Transverse colon (tissue), 4 donors: ENCODE measurements around the gene PRKCH. TPM values are rescaled to one million over a fixed set of nuclear protein-coding genes. Genes with fewer than 3 reads are reported as not detected.

Source experiments
- DNase-seq: peaks from one replicate; pipeline ENCODE4 v3.0.0-alpha.2; 2019
- H3K27ac ChIP-seq, 4 donors: fragments of 200-600 bp; sonication (generic); 2 replicates each; pipeline ENCODE4 v1.5.1; 2016 to 2018; ENCODE audit warnings: inconsistent platforms in 4 of 4
- H3K27me3 ChIP-seq: fragments of 200-600 bp; sonication (generic); 2 replicates; pipeline ENCODE4 v1.5.1; 2017; ENCODE audit warnings: inconsistent platforms
- H3K36me3 ChIP-seq, 4 donors: fragments of 200-600 bp; sonication (generic); 2 replicates each; pipeline ENCODE4 v1.5.1; 2017 to 2019; ENCODE audit warnings: inconsistent platforms in 4 of 4
- H3K4me1 ChIP-seq, 4 donors: fragments of 200-600 bp; sonication (generic); 2 replicates each; pipeline ENCODE4 v1.5.1; 2017 to 2020; ENCODE audit warnings: inconsistent platforms in 4 of 4
- H3K4me3 ChIP-seq, 4 donors: fragments of 200-600 bp; sonication (generic); 1 replicate in 1 of 4; 2 replicates in 3 of 4; pipeline versions ENCODE4 v1.5.1 to v1.6.1; 2017 to 2019; ENCODE audit warnings: inconsistent platforms in 4 of 4
- H3K9me3 ChIP-seq, 2 donors: fragments of 200-600 bp; sonication (generic); 2 replicates each; pipeline ENCODE4 v1.5.1; 2017 to 2019; ENCODE audit warnings: inconsistent platforms in 2 of 2
- CTCF ChIP-seq, 5 experiments: fragments of 200-600 bp in 3 of 5; fragments of 450-650 bp in 2 of 5; sonication (generic) in 3 of 5; IDR thresholded peaks; 1 replicate in 2 of 5; 2 replicates in 3 of 5; pipeline ENCODE4 v1.5.1; 2016 to 2017; ENCODE audit warnings: antibody characterized with exemption in 5 of 5, inconsistent platforms in 3 of 5, mild to moderate bottlenecking in 2 of 5, moderate library complexity in 1 of 5
- EP300 ChIP-seq: sonication (generic); formaldehyde crosslinking; IDR thresholded peaks from one replicate; pipeline ENCODE4 v1.6.1; 2017; ENCODE audit warnings: antibody characterized with exemption, low read depth
- POLR2A ChIP-seq: fragments of 450-650 bp; IDR thresholded peaks from one replicate; pipeline ENCODE4 v1.6.1; 2016; ENCODE audit warnings: antibody characterized with exemption, mild to moderate bottlenecking, moderate library complexity
- POLR2AphosphoS5 ChIP-seq, 3 donors: sonication (generic); formaldehyde crosslinking; IDR thresholded peaks; one replicate each; pipeline ENCODE4 v1.6.1; 2016; ENCODE audit warnings: antibody characterized with exemption in 3 of 3
- WGBS, 2 donors: methylation state at CpG; one replicate each; pipeline ENCODE4 v1.1.5; 2018; ENCODE audit warnings: low coverage in 1 of 2; 5-methylcytosine and 5-hydroxymethylcytosine counted together
- in situ Hi-C, 4 donors: fragments of 200-750 bp; cut with MboI; loops; one replicate each; pipeline versions ENCODE4 v1.15.0 to v1.15.1; 2017; ENCODE audit warnings: low sequenced_read_pairs in 3 of 4, low pct_ligation_motif_present in 1 of 4, low pct_unique_long_range_greater_than_20kb in 1 of 4
- intact Hi-C: fragments of 100-400 bp; cut with DNase I; formaldehyde crosslinking; loops from one replicate; pipeline ENCODE4 v1.15.1; 2023; ENCODE audit warnings: low total_unique reads
- total RNA-seq, 4 donors: library from RNA; depleted of rRNA; stranded (reverse); fragments of >200 nt; gene quantifications; one replicate each; pipeline ENCODE4 v1.1.0, GENCODE V29; 2016

Gene PRKCH
- total RNA-seq, 4 donors from 2014 or later: 12.4 to 38.9 (median 27.0) TPM

DNA sequence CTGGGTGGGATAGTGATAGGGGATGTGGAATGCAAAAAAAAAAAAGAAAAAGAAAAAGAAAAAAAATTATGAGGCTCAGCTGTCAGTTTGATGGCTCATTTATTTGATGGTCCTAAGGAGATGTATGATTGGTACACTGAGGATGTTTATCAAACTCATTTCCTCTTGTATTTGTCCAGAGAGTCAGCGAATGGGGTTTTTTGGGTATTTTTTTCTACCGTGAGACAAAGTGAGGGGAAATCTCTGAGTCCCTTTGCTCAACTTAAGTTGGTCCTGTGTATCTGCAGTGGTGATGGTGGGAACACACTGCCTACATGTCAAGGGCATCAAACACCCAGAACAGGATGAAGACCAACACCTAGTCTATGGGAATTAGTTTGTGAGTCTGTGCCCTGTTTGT is 197.0 kb downstream of the PRKCH start:
- WGBS, 2 donors: 59 to 67% methylated on average over 2 of the region's 2 CpGs
- in situ Hi-C loops: no loop called here
- no peaks in the 10 kb centered on the region for H3K36me3 ChIP-seq
- no peaks in the 10 kb centered on the region for H3K27me3 ChIP-seq
- H3K27ac ChIP-seq: peak overlapping the region in 1 of 4 donors; percentile 15
- H3K9me3 ChIP-seq: no peaks in the 10 kb centered on the region
- no peak for DNase-seq
- no peak for TF ChIP-seq CTCF (IDR thresholded peaks at IDR 0.05)
- no peak for TF ChIP-seq EP300
- TF ChIP-seq POLR2AphosphoS5 (IDR thresholded peaks at IDR 0.05): no peak
- TF ChIP-seq POLR2A: no peak
- intact Hi-C loops: no loop called here
- no peak overlapping the region for H3K4me3 ChIP-seq
- H3K4me1 ChIP-seq: peaks cover 0 to 36% (median 27%) of the 10 kb centered on the region in 4 donors

DNA sequence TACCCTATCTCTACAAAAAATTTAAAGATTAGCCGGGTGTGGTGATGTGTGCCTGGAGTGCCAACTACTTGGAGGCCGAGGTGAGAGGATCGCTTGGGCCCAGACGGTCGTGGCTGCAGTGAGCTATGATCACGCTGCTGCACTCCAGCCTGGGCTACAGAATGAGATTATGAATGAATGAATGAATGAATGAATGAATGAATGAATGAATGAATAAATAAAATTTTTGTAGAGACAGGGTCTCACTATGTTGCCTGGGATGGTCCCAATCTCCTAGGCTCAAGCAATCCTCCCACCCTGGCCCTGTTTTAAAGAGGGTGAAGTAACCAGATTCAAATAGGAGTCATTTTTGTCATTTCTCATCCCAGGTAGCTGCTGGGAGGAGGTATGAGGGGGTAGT is 197.7 kb downstream of the PRKCH start:
- H3K4me3 ChIP-seq: no peak overlapping the region
- H3K4me1 ChIP-seq: peaks cover 3 to 37% (median 29%) of the 10 kb centered on the region in 4 donors
- intact Hi-C loops (no loop called here), in situ Hi-C loops (no loop called here)
- H3K27me3 ChIP-seq: no peaks in the 10 kb centered on the region
- no peaks in the 10 kb centered on the region for H3K36me3 ChIP-seq
- DNase-seq: no peak
- no peak for TF ChIP-seq EP300
- no peak for TF ChIP-seq POLR2AphosphoS5 (IDR thresholded peaks at IDR 0.05)
- no peak for TF ChIP-seq POLR2A
- no peaks in the 10 kb centered on the region for H3K9me3 ChIP-seq
- WGBS, 2 donors: 88 to 100% methylated on average over 5 to 6 of the region's 6 CpGs
- no peak overlapping the region for H3K27ac ChIP-seq

GRCh38 chr14:61519735-61520134 is 198.4 kb downstream of the PRKCH start:
- WGBS, 2 donors: 83 to 96% methylated on average over 1 of the region's 1 CpG
- Histone ChIP-seq H3K4me3 (no peak overlapping the region), H3K36me3 (no peaks in the 10 kb centered on the region), H3K27me3 (no peaks in the 10 kb centered on the region), H3K4me1 (peaks cover 6 to 38% (median 29%) of the 10 kb centered on the region in 4 donors), H3K27ac (no peak overlapping the region), H3K9me3 (no peaks in the 10 kb centered on the region)
- no peak for DNase-seq
- intact Hi-C loops (loop anchor here (10.0 kb wide), 1 partner anchor 1315 kb away; no protein-coding TSS in a partner anchor), in situ Hi-C loops (no loop called here)
- TF ChIP-seq EP300 (no peak), POLR2AphosphoS5 (IDR thresholded peaks at IDR 0.05) (no peak), CTCF (IDR thresholded peaks at IDR 0.05) (no peak), POLR2A (no peak)

DNA sequence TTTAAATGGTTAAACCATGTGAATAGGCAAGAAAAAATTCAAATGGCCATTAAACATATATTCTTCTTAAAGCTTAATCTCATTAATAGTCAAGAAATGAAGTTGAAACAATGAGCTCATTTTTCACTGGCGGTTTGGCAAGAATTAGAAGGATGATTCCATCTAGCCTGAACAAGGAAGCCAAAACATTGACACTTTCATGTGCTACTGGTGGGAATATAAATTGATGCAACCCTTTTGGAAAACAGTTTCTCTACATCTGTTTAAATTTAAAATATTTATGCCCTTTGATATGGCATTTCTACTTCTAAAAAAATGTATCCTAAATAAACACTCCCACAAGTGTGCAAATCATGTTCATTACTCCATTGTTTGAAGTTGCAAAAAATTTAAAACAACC is 199.2 kb downstream of the PRKCH start:
- 80% methylated on average over 1 of the region's 1 CpG for WGBS, 2 donors
- H3K27me3 ChIP-seq: no peaks in the 10 kb centered on the region
- H3K36me3 ChIP-seq: no peaks in the 10 kb centered on the region
- no peaks in the 10 kb centered on the region for H3K9me3 ChIP-seq
- intact Hi-C loops (loop anchor here (10.0 kb wide), 1 partner anchor 1314 kb away; no protein-coding TSS in a partner anchor), in situ Hi-C loops (no loop called here)
- TF ChIP-seq POLR2A (no peak), POLR2AphosphoS5 (IDR thresholded peaks at IDR 0.05) (no peak), EP300 (no peak), CTCF (IDR thresholded peaks at IDR 0.05) (no peak)
- peaks cover 6 to 40% (median 35%) of the 10 kb centered on the region in 4 donors for H3K4me1 ChIP-seq
- H3K27ac ChIP-seq: no peak overlapping the region
- no peak for DNase-seq
- no peak overlapping the region for H3K4me3 ChIP-seq

GRCh38 chr14:61521773-61522172 is 200.4 kb downstream of the PRKCH start:
- TF ChIP-seq POLR2AphosphoS5 (IDR thresholded peaks at IDR 0.05) (no peak), CTCF (IDR thresholded peaks at IDR 0.05) (no peak), POLR2A (no peak), EP300 (no peak)
- Histone ChIP-seq H3K4me1 (peaks cover 6 to 52% (median 44%) of the 10 kb centered on the region in 4 donors), H3K27me3 (no peaks in the 10 kb centered on the region), H3K27ac (peak overlapping the region in 1 of 4 donors; percentile 12), H3K4me3 (no peak overlapping the region), H3K9me3 (no peaks in the 10 kb centered on the region), H3K36me3 (no peaks in the 10 kb centered on the region)
- intact Hi-C loops (loop anchor here (10.0 kb wide), 1 partner anchor 1313 kb away; no protein-coding TSS in a partner anchor), in situ Hi-C loops (no loop called here)
- DNase-seq: no peak
- 33 to 42% methylated on average over 1 of the region's 1 CpG for WGBS, 2 donors
